Activated naive CD4-positive, alpha-beta T cell treated with anti-CD3 and anti-CD28 coated beads, Interleukin-2, amount 50 U/mL, for 72 hours (primary cell): Measurements from ENCODE around the gene HAT1. TPM values are rescaled to one million over a fixed set of nuclear protein-coding genes. Genes with fewer than 3 reads are reported as not detected.
A peak's percentile ranks its signal among the peaks of the same experiment; 100 is the strongest.
"Not testable (repeated sequence)": the region's sequence is repeated elsewhere in the genome, so short reads cannot be mapped to it uniquely, and the experiment has no call there.

ENCODE experiments used
- ATAC-seq, 2 donors: fragments of 150-1000 bp; cut with Tn5 transposase; 2 replicates each; pipeline ENCODE4 v1.10.0; 2021; ENCODE audit warnings: mild to moderate bottlenecking in 2 of 2, moderate library complexity in 2 of 2
- DNase-seq, 2 donors: peaks; one replicate each; pipeline ENCODE4 v3.0.0; 2021 to 2022; ENCODE audit warnings: low spot score in 2 of 2
- H3K27ac Mint-ChIP-seq, 2 donors: one replicate each; pipeline ENCODE4 v1.8.0; 2022; ENCODE audit warnings: mild to moderate bottlenecking in 2 of 2, mixed read lengths in 2 of 2
- H3K36me3 Mint-ChIP-seq, 2 donors: one replicate each; pipeline ENCODE4 v1.8.0; 2022; ENCODE audit warnings: mixed read lengths in 2 of 2
- H3K9me3 Mint-ChIP-seq, 2 donors: one replicate each; pipeline ENCODE4 v1.8.0; 2022; ENCODE audit warnings: mixed read lengths in 2 of 2
- total RNA-seq, 2 donors: library from RNA; stranded (reverse); gene quantifications; one replicate each; pipeline ENCODE4 v1.2.3, GENCODE V29; 2022

The HAT1 gene
- total RNA-seq, 2 donors from 2014 or later = 75.4 to 76.2 TPM

DNA sequence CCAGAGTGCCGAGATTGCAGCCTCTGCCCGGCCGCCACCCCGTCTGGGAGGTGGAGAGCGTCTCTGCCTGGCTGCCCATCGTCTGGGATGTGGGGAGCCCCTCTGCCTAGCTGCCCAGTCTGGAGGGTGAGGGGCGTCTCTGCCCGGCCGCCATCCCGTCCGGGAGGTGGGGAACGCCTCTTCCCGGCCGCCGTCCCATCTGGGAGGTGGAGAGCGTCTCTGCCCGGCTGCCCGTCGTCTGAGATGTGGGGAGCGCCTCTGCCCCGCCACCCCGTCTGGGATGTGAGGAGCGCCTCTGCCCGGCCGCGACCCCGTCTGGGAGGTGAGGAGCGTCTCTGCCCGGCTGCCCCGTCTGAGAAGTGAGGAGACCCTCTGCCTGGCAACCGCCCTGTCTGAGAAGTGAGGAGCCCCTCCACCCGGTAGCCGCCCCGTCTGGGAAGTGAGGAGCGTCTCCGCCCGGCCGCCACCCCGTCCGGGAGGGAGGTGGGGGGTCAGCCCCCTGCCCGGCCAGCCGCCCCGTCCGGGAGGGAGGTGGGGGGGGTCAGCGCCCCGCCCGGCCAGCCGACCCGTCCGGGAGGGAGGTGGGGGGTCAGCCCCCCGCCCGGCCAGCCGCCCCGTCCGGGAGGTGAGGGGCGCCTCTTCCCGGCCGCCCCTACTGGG, 22.5 kb upstream of the HAT1 start:
- H3K27ac Mint-ChIP-seq, ATAC-seq, H3K36me3 Mint-ChIP-seq, DNase-seq, H3K9me3 Mint-ChIP-seq: not testable (repeated sequence)

GRCh38 chr2:171902840-171903420, 19.3 kb upstream of the HAT1 start:
- DNase-seq (no peak), ATAC-seq (no peak)
- Mint-ChIP-seq H3K36me3 (no peaks in the 10 kb centered on the region), H3K27ac (no peak overlapping the region), H3K9me3 (no peaks in the 10 kb centered on the region)

- ATAC-seq = no peak
- no peaks in the 10 kb centered on the region for H3K9me3 Mint-ChIP-seq
- DNase-seq = no peak
- H3K27ac Mint-ChIP-seq = no peak overlapping the region
- no peaks in the 10 kb centered on the region for H3K36me3 Mint-ChIP-seq
These were observed 14.0 kb upstream of the HAT1 start for GRCh38 chr2:171908235-171908634.

GRCh38 chr2:171909266-171909665, 13.0 kb upstream of the HAT1 start:
- no peak for DNase-seq
- Mint-ChIP-seq H3K9me3 (no peaks in the 10 kb centered on the region), H3K36me3 (no peaks in the 10 kb centered on the region), H3K27ac (no peak overlapping the region)
- no peak for ATAC-seq

GRCh38 chr2:171910494-171910893, 11.8 kb upstream of the HAT1 start:
- Mint-ChIP-seq H3K27ac (no peak overlapping the region), H3K36me3 (no peaks in the 10 kb centered on the region), H3K9me3 (no peaks in the 10 kb centered on the region)
- DNase-seq (no peak), ATAC-seq (peak in 1 of 2 donors; percentile 87)

DNA sequence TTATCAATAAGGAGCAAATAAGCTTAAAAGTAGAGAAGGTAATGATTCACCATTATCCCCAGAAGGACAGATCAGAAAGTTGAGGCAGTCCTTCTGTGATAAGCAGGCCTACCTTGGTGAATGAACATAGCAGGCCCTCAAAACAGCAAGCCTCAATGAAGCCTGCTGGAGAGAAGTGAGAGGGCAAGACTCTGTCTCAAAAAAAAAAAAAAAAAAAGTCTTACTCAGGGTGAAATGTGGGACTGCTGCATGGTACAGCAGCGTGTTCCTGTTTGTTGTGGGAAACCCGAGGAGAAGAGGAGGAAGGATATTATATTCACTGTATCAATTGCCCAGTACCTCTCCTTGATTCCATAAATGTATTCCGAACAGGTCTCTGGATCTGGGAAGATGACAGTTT, 8.7 kb upstream of the HAT1 start:
- no peaks in the 10 kb centered on the region for H3K9me3 Mint-ChIP-seq
- peak overlapping the region in 1 of 2 donors; percentile 52 for H3K27ac Mint-ChIP-seq
- no peaks in the 10 kb centered on the region for H3K36me3 Mint-ChIP-seq
- DNase-seq (no peak), ATAC-seq (no peak)

GRCh38 chr2:171919453-171919852, 2.8 kb upstream of the HAT1 start:
- Mint-ChIP-seq H3K9me3 (no peaks in the 10 kb centered on the region), H3K36me3 (peaks cover 17 to 18% of the 10 kb centered on the region in 2 donors), H3K27ac (no peak overlapping the region)
- no peak for ATAC-seq
- DNase-seq = no peak

DNA sequence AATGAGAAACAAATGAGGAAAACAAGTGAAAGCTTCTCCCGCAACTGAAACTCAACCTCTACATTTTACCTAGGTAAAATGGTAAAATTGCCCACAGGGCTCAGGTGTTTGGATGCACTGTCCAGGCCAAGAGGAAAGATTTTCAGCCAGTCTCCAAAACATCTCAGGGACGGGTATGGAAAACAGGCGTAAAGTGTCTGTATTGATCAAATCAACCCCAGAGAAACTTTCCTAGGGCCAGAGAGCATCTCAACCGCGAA, 361 bp upstream of the HAT1 start:
- Mint-ChIP-seq H3K9me3 (no peaks in the 10 kb centered on the region), H3K36me3 (peaks cover 17 to 18% of the 10 kb centered on the region in 2 donors), H3K27ac (peak overlapping the region; percentile 99)
- DNase-seq (no peak), ATAC-seq (peak in 1 of 2 donors; percentile 31)

- ATAC-seq (no peak), DNase-seq (no peak)
- peak overlapping the region; percentile 99 for H3K27ac Mint-ChIP-seq
- no peaks in the 10 kb centered on the region for H3K9me3 Mint-ChIP-seq
- peaks cover 18 to 25% of the 10 kb centered on the region in 2 donors for H3K36me3 Mint-ChIP-seq
These were observed 945 bp downstream of the HAT1 start for GRCh38 chr2:171923206-171923605.

DNA sequence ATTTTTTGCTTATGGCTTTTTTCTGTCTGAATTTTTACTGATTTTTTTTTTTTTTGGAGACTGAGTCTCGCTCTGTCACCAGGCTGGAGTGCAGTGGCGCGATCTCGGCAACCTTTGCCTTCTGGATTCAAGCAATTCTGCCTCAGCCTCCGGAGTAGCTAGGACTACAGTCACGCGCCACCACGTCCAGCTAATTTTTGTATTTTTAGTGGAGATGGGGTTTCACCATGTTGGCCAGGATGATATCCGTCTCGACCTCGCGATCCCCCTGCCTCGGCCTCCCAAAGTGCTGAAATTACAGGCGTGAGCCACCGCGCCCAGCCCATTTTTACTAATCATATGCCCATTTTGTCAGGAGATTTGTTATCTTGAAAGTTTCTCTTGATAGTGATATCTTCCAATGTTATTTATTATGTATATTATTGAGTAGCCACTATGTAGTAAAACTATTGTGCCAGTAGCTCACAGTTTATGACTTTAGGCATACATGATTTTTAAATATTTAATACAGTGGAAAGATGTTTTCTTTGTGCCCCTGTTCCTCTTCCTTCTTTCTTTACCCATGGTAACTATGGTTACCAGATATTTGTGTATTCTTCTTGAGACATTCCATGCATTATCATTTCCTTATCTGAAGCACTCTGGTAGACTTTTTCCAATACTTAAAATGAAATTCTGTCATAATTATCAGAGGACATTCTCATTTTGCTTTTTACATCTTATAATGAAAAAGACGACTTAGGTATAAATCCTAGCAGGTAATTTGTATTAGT, 2.1 kb downstream of the HAT1 start:
- DNase-seq (no peak), ATAC-seq (no peak)
- Mint-ChIP-seq H3K27ac (peak overlapping the region; percentile 63 to 78), H3K36me3 (peaks cover 24 to 33% of the 10 kb centered on the region in 2 donors), H3K9me3 (no peaks in the 10 kb centered on the region)

DNA sequence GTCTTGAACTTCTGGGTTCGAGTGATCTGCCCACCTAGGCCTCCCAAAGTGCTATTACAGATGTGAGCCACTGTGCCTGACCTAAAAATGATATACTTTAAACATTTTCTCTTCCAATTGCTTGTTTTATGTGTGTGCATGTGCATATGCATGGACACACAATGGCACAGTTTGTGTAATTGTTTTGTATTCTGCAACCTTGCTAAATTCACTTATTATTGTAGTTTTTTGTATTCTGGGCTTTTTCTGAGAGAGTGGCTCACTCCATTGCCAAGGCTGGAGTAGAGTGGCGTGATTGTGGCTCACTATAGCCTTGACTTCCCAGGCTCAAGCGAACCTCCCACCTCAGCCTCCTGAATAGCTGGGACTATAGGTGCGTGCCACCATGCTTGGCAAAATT, 8.1 kb downstream of the HAT1 start:
- Mint-ChIP-seq H3K27ac (peak overlapping the region in 1 of 2 donors; percentile 10), H3K9me3 (no peaks in the 10 kb centered on the region), H3K36me3 (peaks cover 11 to 36% of the 10 kb centered on the region in 2 donors)
- ATAC-seq = no peak
- no peak for DNase-seq

DNA sequence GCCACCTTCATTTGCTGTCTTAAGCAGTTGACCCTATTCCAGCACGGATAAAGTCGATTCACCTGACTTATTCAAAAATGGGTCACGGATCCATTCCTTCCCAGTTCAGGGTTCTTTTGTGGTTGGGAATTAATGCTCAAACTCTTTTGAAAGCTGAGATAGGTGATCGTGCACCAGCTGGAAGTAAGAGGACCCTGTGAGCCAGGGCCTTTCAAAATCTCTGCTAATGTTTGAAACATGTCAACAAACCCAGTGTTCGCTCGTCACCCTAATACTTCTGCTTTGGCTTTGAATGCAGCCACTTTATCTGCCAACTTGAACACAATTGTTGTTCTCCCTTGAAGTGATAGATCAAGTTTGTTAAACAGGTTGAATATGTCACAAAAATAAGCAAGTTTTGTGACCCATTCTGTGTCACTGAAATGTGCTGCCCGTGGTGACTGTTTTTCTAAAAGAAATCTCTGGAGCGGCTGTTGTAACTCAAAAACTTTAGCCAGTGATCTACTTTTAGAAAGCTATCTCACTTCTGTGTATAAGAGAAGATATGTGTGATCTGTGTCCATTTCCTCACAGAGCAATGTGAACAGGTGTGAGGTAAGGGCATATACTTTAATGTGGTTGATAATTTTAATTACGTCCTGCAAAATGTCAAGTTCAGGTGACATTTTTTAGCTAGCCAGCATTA, 16.9 kb downstream of the HAT1 start:
- ATAC-seq (no peak), DNase-seq (no peak)
- H3K27ac Mint-ChIP-seq = no peak overlapping the region
- no peaks in the 10 kb centered on the region for H3K9me3 Mint-ChIP-seq
- H3K36me3 Mint-ChIP-seq = peaks cover 2 to 19% of the 10 kb centered on the region in 2 donors

DNA sequence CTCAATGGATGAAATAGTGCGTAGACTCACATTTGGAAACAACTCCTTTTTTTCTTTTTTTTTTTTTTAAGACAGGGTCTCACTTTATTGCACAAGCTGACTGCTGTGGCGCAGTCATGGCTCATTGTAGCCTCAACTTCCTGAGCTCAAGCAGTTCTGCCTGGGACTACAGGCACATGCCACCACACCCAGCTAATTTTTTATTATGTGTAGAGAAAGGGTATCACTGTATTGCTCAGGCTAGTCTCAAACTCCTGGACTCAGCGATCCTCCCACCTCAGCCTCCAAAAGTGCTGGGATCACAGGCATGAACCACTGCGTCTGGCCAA, 17.4 kb downstream of the HAT1 start:
- no peak for DNase-seq
- no peak overlapping the region for H3K27ac Mint-ChIP-seq
- ATAC-seq = no peak
- H3K36me3 Mint-ChIP-seq = peaks cover 0 to 16% of the 10 kb centered on the region in 2 donors
- H3K9me3 Mint-ChIP-seq = no peaks in the 10 kb centered on the region

DNA sequence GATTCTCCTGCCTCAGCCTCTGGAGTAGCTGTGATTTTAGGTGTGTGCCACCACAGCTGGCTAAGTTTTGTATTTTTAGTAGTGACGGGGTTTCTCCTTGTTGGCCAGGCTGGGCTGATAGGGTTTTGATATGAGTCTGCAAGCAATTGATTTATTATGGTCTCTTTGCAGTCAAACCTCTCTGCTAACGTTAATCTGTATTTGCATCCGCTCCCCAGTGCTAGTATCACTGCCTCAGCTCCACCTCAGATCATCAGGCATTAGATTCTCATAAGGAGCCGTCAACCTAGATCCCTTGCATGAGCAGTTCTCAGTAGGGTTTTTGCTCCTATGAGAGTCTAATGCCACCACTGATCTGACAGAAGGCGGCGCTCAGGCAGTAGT, 19.0 kb downstream of the HAT1 start:
- DNase-seq (no peak), ATAC-seq (no peak)
- Mint-ChIP-seq H3K36me3 (peaks cover 4 to 16% of the 10 kb centered on the region in 2 donors), H3K9me3 (no peaks in the 10 kb centered on the region), H3K27ac (no peak overlapping the region)

DNA sequence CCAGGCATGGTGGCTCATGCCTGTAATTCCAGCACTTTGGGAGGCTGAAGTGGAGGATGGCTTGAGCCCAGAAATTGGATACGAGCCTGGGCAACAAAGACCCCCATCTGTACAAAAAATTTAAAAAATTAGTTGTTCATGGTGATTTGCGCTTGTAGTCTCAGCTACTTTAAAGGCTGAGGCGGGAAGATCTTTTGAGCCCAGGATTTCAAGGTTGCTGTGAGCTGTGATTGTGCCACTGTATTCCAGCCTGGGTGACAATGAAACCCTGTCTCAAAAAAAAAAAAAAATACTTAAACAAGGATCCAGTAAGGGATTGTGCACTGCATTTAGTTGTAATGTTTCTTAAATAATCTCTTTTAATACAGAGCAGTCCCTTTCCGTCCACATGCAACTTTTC, 21.6 kb downstream of the HAT1 start:
- peaks cover 4 to 16% of the 10 kb centered on the region in 2 donors for H3K36me3 Mint-ChIP-seq
- no peak for DNase-seq
- no peak for ATAC-seq
- no peaks in the 10 kb centered on the region for H3K9me3 Mint-ChIP-seq
- H3K27ac Mint-ChIP-seq = no peak overlapping the region

DNA sequence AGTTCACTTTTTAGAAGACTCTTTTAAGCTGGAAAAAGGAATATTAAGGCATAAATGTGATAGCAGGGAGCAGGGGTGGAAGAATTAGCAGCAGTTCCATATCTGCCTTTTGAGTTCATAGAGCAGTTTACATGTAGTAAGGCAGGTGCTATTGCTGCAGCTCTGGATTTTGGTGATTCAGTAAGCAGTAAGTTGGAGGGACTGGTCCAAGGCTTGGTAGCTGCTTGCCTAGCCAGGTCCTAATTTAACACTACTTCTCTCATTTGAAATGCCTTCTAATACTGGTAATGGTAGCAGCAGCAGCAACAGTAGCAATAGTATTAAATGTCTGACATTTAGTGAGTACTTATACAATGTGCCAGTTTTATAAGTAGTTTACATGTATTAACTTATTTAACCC, 30.0 kb downstream of the HAT1 start:
- H3K27ac Mint-ChIP-seq = no peak overlapping the region
- no peaks in the 10 kb centered on the region for H3K9me3 Mint-ChIP-seq
- peaks cover 8% of the 10 kb centered on the region in 2 donors for H3K36me3 Mint-ChIP-seq
- DNase-seq = no peak
- ATAC-seq = no peak

DNA sequence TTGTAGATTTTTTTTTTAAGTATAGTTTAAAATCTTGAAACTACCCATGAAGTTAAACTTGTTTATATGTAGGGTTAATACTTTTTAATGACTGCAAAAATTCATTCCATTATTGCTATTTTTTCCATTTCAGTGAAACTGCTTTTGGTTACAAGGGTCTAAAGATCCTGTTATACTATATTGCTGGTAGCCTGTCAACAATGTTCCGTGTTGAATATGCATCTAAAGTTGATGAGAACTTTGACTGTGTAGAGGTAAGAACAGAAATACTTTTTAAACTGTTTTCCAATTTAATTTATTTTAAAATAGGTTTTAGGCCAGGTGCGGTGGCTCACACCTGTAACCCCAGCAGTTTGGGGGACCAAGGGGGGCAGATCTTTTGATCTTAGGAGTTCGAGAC, 30.5 kb downstream of the HAT1 start:
- DNase-seq = no peak
- Mint-ChIP-seq H3K27ac (no peak overlapping the region), H3K36me3 (peaks cover 8% of the 10 kb centered on the region in 2 donors), H3K9me3 (no peaks in the 10 kb centered on the region)
- no peak for ATAC-seq
